Measurements from ENCODE around the gene PAPPA.

Gene PAPPA

DNA sequence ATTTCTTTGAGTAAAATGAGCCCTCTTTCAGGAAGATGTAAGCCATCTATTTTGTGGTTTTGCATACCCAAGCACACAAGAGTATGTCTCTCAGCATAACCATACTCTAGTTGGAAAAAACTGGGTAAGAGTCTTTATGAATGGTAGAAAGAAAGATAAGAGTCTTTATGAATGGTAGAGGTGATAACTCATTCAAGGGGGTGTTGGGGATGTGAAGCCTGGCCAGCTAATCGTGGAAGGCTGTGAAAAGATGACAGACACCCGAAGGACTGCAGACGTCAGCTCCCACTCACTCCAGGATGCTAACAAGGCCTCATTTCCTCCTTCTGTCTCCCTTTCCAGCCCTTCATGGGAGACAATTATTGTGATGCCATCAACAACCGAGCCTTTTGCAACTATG is 228.5 kb downstream of the PAPPA start:
- no peaks in the 10 kb centered on the region for H3K9me2 ChIP-seq (replicated peaks; ENCODE audit: low read depth, low read length)
- H4K20me1 ChIP-seq (ENCODE audit: insufficient read depth, low read length, poor library complexity, severe bottlenecking) = no peaks in the 10 kb centered on the region
- H3K4me3 ChIP-seq (ENCODE audit: low read length, poor library complexity, severe bottlenecking) = no peak overlapping the region
- H3K4me2 ChIP-seq (ENCODE audit: low read depth, low read length, poor library complexity, severe bottlenecking) = no peak overlapping the region
- no peaks in the 10 kb centered on the region for H3F3A ChIP-seq (ENCODE audit: low read depth)
- no peak overlapping the region for H3K9ac ChIP-seq (ENCODE audit: low read depth, low read length, poor library complexity, severe bottlenecking)
- H3K36me3 ChIP-seq (ENCODE audit: insufficient read depth, low read length) = no peaks in the 10 kb centered on the region
- TF ChIP-seq EZH2phosphoT487 (IDR thresholded peaks at IDR 0.05; ENCODE audit: borderline replicate concordance) = no peak
- TF ChIP-seq, protein P1, sequence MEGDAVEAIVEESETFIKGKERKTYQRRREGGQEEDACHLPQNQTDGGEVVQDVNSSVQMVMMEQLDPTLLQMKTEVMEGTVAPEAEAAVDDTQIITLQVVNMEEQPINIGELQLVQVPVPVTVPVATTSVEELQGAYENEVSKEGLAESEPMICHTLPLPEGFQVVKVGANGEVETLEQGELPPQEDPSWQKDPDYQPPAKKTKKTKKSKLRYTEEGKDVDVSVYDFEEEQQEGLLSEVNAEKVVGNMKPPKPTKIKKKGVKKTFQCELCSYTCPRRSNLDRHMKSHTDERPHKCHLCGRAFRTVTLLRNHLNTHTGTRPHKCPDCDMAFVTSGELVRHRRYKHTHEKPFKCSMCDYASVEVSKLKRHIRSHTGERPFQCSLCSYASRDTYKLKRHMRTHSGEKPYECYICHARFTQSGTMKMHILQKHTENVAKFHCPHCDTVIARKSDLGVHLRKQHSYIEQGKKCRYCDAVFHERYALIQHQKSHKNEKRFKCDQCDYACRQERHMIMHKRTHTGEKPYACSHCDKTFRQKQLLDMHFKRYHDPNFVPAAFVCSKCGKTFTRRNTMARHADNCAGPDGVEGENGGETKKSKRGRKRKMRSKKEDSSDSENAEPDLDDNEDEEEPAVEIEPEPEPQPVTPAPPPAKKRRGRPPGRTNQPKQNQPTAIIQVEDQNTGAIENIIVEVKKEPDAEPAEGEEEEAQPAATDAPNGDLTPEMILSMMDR (conservative IDR thresholded peaks at IDR 0.05; ENCODE audit: low read length) = no peak
- H3K9me3 ChIP-seq (ENCODE audit: insufficient read depth, low read depth, low read length) = no peaks in the 10 kb centered on the region; the same call in 1 of the 2 replicates
- no peaks in the 10 kb centered on the region for H3K79me2 ChIP-seq (ENCODE audit: insufficient read depth, low read length)
- H3K27me3 ChIP-seq (ENCODE audit: insufficient read depth, low read length, poor library complexity, severe bottlenecking) = no peaks in the 10 kb centered on the region
- no peak overlapping the region for H2AFZ ChIP-seq (ENCODE audit: low read length)
- H3K4me1 ChIP-seq (ENCODE audit: insufficient read depth, low read length, poor library complexity, severe bottlenecking) = no peaks in the 10 kb centered on the region

DNA sequence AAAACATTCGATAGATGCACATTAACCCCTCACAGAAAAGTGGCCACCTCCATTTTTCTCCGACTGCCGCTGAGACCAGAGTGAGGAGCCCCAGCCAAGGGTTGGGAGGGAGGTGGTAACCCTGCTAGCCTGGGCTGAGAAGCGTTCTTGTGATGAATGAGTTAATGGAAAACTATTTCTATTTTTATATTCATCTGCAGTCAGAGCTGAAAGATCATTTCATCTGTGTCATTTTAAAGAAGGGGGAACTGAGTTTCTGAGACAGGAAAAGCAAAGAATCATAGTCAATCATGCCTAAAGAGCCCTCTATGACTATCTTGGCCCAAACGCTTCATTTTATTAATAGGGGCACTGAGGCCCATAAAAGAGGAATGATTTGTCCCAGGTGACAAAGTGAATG is 229.5 kb downstream of the PAPPA start:
- Histone ChIP-seq H3K9me2 (replicated peaks; ENCODE audit: low read depth, low read length) (no peaks in the 10 kb centered on the region), H3K79me2 (ENCODE audit: insufficient read depth, low read length) (no peaks in the 10 kb centered on the region), H3K9ac (ENCODE audit: low read depth, low read length, poor library complexity, severe bottlenecking) (no peak overlapping the region), H3K9me3 (ENCODE audit: insufficient read depth, low read depth, low read length) (no peaks in the 10 kb centered on the region; the same call in 1 of the 2 replicates), H4K20me1 (ENCODE audit: insufficient read depth, low read length, poor library complexity, severe bottlenecking) (no peaks in the 10 kb centered on the region), H3F3A (ENCODE audit: low read depth) (no peaks in the 10 kb centered on the region), H3K4me3 (ENCODE audit: low read length, poor library complexity, severe bottlenecking) (no peak overlapping the region), H3K4me1 (ENCODE audit: insufficient read depth, low read length, poor library complexity, severe bottlenecking) (no peaks in the 10 kb centered on the region), H3K27me3 (ENCODE audit: insufficient read depth, low read length, poor library complexity, severe bottlenecking) (no peaks in the 10 kb centered on the region), H2AFZ (ENCODE audit: low read length) (no peak overlapping the region), H3K4me2 (ENCODE audit: low read depth, low read length, poor library complexity, severe bottlenecking) (no peak overlapping the region), H3K36me3 (ENCODE audit: insufficient read depth, low read length) (no peaks in the 10 kb centered on the region)
- no peak for TF ChIP-seq EZH2phosphoT487 (IDR thresholded peaks at IDR 0.05; ENCODE audit: borderline replicate concordance)
- TF ChIP-seq, protein P1 (conservative IDR thresholded peaks at IDR 0.05; ENCODE audit: low read length) = no peak

DNA sequence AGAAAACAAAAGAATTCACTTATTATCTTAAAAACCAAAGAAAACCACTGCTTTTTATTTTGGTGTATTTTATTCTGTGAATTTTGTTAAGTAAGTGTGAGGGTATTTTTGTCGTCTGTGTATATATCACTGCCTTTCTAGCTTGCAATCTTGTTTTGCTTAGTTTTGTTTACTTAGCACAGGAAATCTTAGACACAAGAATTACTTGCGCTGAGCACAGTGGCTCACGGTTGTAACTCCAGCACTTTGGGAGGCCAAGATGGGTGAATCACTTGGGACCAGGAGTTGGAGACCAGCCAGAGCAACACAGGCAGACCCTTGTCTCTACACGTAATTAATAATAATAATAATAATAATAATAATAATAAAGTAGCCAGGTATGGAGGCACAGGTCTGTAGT is 230.3 kb downstream of the PAPPA start:
- Histone ChIP-seq H3K9ac (ENCODE audit: low read depth, low read length, poor library complexity, severe bottlenecking) (no peak overlapping the region), H3K9me2 (replicated peaks; ENCODE audit: low read depth, low read length) (no peaks in the 10 kb centered on the region), H3K4me2 (ENCODE audit: low read depth, low read length, poor library complexity, severe bottlenecking) (no peak overlapping the region), H2AFZ (ENCODE audit: low read length) (no peak overlapping the region), H3K9me3 (ENCODE audit: insufficient read depth, low read depth, low read length) (no peaks in the 10 kb centered on the region; the same call in 1 of the 2 replicates), H3K79me2 (ENCODE audit: insufficient read depth, low read length) (no peaks in the 10 kb centered on the region), H3K36me3 (ENCODE audit: insufficient read depth, low read length) (no peaks in the 10 kb centered on the region), H3F3A (ENCODE audit: low read depth) (no peaks in the 10 kb centered on the region), H3K27me3 (ENCODE audit: insufficient read depth, low read length, poor library complexity, severe bottlenecking) (no peaks in the 10 kb centered on the region), H3K4me1 (ENCODE audit: insufficient read depth, low read length, poor library complexity, severe bottlenecking) (no peaks in the 10 kb centered on the region), H4K20me1 (ENCODE audit: insufficient read depth, low read length, poor library complexity, severe bottlenecking) (no peaks in the 10 kb centered on the region), H3K4me3 (ENCODE audit: low read length, poor library complexity, severe bottlenecking) (no peak overlapping the region)
- no peak for TF ChIP-seq EZH2phosphoT487 (IDR thresholded peaks at IDR 0.05; ENCODE audit: borderline replicate concordance)
- TF ChIP-seq, protein P1 (conservative IDR thresholded peaks at IDR 0.05; ENCODE audit: low read length) = no peak
